Thoracic aorta (tissue), 2 donors: ENCODE results near the gene TTC13. TPM values are rescaled to one million over a fixed set of nuclear protein-coding genes. Genes with fewer than 3 reads are reported as not detected.

Experiments used
- ATAC-seq: fragments of 150-250 bp; one replicate; pipeline ENCODE4 v1.8.0; 2017; ENCODE audit warnings: low read depth; ENCODE audit not compliant: insufficient number of reproducible peaks, low FRiP score
- DNase-seq: peaks from one replicate; pipeline ENCODE4 v3.0.0-alpha.2; 2020; ENCODE audit warnings: low spot score
- H3K27ac ChIP-seq, 2 donors: fragments of 200-600 bp; sonication (generic); 1 replicate in 1 of 2; 2 replicates in 1 of 2; pipeline ENCODE4 v1.5.1; 2016; ENCODE audit warnings: mild to moderate bottlenecking in 2 of 2, moderate library complexity in 2 of 2
- H3K27me3 ChIP-seq: fragments of 200-600 bp; sonication (generic); replicated peaks from 2 replicates; pipeline ENCODE4 v1.6.0; 2016; ENCODE audit warnings: mild to moderate bottlenecking; ENCODE audit not compliant: insufficient read depth
- H3K36me3 ChIP-seq: fragments of 200-600 bp; sonication (generic); one replicate; pipeline ENCODE4 v1.5.1; 2016
- H3K4me1 ChIP-seq, 2 donors: fragments of 200-600 bp; sonication (generic); 1 replicate in 1 of 2; 2 replicates in 1 of 2; pipeline versions ENCODE4 v1.5.1 to v1.6.0; 2016; ENCODE audit warnings: low read depth in 2 of 2, mild to moderate bottlenecking in 1 of 2; ENCODE audit not compliant: control insufficient read depth in 1 of 2
- H3K4me3 ChIP-seq: fragments of 200-600 bp; sonication (generic); 2 replicates; pipeline ENCODE4 v1.5.1; 2016; ENCODE audit warnings: mild to moderate bottlenecking
- H3K9me3 ChIP-seq: fragments of 200-600 bp; sonication (generic); 2 replicates; pipeline ENCODE4 v1.5.1; 2016
- CTCF ChIP-seq: fragments of 200-600 bp; sonication (generic); IDR thresholded peaks from one replicate; pipeline ENCODE4 v1.5.1; 2019; ENCODE audit warnings: antibody characterized with exemption
- total RNA-seq, 2 donors: library from RNA; depleted of rRNA; stranded (reverse); fragments of >200 nt; gene quantifications; one replicate each; pipeline versions ENCODE4 v1.1.0 to v1.2.3, GENCODE V29; 2016

The TTC13 gene
- total RNA-seq, 2 donors from 2014 or later, result 35.0 to 66.1 TPM

DNA sequence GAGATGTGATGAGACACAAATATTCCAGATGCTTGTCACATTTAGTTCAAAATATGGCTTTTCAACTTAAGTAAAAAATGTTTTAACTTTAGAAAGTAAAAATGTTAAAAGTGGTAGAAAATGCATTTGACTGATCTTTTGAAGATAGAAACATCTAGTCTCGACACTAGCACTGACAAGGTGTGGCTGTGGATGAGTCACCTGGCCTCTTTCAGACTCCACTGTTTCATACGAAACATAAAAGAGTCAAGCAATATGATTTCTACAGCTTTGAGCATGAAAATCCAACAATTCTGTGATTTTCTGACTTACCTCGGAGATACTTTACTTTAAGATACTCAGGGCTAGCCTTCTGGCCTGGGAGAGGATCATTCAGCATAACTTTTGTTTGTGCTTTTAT lies 47.7 kb downstream of the TTC13 start:
- Histone ChIP-seq H3K4me1 (no peaks in the 10 kb centered on the region), H3K9me3 (no peaks in the 10 kb centered on the region), H3K36me3 (peaks cover 28% of the 10 kb centered on the region), H3K27me3 (no peaks in the 10 kb centered on the region), H3K4me3 (no peak overlapping the region), H3K27ac (no peak overlapping the region)
- no peak for TF ChIP-seq CTCF
- ATAC-seq (no peak), DNase-seq (no peak)

DNA sequence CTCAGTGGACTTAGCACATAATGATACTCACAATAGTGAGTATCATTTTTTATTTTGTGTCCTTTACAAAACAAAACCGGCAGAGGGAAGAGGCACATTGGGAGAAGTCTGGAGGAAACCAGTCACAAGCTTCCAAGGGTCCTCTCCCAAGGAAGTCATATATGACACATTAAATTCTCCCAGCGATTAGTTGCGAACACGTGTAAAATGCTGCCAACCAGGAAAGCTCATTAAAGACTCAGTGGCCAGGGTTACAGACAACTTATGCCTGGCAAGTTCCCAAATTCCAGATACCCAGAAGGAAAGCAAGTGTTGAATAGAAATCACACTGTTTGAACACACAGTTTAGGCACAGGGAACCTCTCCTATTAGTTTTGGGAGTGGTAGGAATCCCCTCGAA lies 52.5 kb downstream of the TTC13 start:
- ATAC-seq, result no peak
- Histone ChIP-seq H3K27me3 (no peaks in the 10 kb centered on the region), H3K27ac (no peak overlapping the region), H3K4me3 (no peak overlapping the region), H3K36me3 (peaks cover 40% of the 10 kb centered on the region), H3K4me1 (peaks cover 0 to 5% of the 10 kb centered on the region in 2 donors), H3K9me3 (no peaks in the 10 kb centered on the region)
- no peak for DNase-seq
- TF ChIP-seq CTCF, result no peak

GRCh38 chr1:230925608-230926007 lies 53.1 kb downstream of the TTC13 start:
- ATAC-seq (no peak), DNase-seq (no peak)
- no peaks in the 10 kb centered on the region for H3K27me3 ChIP-seq
- peaks cover 0 to 5% of the 10 kb centered on the region in 2 donors for H3K4me1 ChIP-seq
- H3K4me3 ChIP-seq, result no peak overlapping the region
- no peaks in the 10 kb centered on the region for H3K9me3 ChIP-seq
- TF ChIP-seq CTCF, result no peak
- H3K27ac ChIP-seq, result no peak overlapping the region
- H3K36me3 ChIP-seq, result peaks cover 36% of the 10 kb centered on the region

DNA sequence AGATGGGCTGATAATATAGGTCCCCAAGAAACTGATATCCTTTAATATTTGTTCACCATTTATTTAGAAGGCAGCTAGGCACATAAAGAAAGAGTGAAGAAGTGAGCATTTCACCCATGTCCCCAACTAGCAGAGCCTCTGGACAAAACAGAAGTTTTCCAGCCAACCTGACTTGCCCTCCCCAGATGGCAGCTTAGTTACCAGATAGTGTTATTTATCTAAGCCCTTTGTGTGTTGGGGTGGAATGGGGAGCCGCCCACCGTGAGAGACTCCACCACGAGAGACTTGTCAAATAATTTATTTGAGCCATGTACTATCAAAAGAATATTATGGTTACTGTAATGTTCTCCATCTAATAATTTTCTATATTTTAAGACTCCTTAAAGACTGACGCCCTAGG lies 55.5 kb downstream of the TTC13 start:
- Histone ChIP-seq H3K4me3 (no peak overlapping the region), H3K36me3 (peaks cover 41% of the 10 kb centered on the region), H3K27ac (no peak overlapping the region), H3K4me1 (peaks cover 0 to 5% of the 10 kb centered on the region in 2 donors), H3K9me3 (no peaks in the 10 kb centered on the region), H3K27me3 (no peaks in the 10 kb centered on the region)
- no peak for TF ChIP-seq CTCF
- ATAC-seq (no peak), DNase-seq (no peak)

DNA sequence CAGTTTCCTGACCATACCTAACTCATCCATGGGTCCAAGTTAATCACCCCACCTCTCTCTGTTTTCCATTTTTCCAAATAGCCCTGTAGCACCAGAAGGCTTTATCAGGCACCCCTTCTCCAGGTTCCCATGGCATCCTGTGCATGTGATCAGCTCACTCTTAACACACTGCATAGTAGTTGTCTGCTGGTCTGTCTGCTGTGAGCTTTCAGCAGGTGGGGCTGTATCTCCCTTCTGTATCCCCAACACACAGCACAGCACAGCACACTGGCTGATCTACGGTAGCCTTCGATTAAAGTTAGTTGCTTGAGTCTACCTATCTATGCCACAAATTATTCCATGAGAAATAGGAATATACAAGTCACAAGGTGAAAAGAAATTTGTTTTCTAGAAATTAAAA lies 56.0 kb downstream of the TTC13 start:
- ATAC-seq (no peak), DNase-seq (no peak)
- H3K36me3 ChIP-seq, result peaks cover 39% of the 10 kb centered on the region
- H3K27me3 ChIP-seq, result no peaks in the 10 kb centered on the region
- no peaks in the 10 kb centered on the region for H3K9me3 ChIP-seq
- H3K27ac ChIP-seq, result no peak overlapping the region
- no peak for TF ChIP-seq CTCF
- peaks cover 0 to 5% of the 10 kb centered on the region in 2 donors for H3K4me1 ChIP-seq
- no peak overlapping the region for H3K4me3 ChIP-seq
